HUES6 (cell line): ENCODE measurements around the gene POP4.

Experiments
- H3K27ac ChIP-seq: 2 replicates; pipeline ENCODE4 v1.7.0; 2013; ENCODE audit warnings: low read depth, mild to moderate bottlenecking, low read length, inconsistent platforms
- H3K27me3 ChIP-seq: 2 replicates; pipeline ENCODE4 v1.6.1; 2013; ENCODE audit warnings: low read length; ENCODE audit not compliant: control insufficient read depth, insufficient read depth
- H3K36me3 ChIP-seq: 2 replicates; pipeline ENCODE4 v1.6.1; 2013; ENCODE audit warnings: low read length; ENCODE audit not compliant: control insufficient read depth, insufficient read depth
- H3K4me1 ChIP-seq: 2 replicates; pipeline ENCODE4 v1.6.1; 2013; ENCODE audit warnings: low read length; ENCODE audit not compliant: control insufficient read depth, insufficient read depth
- H3K4me3 ChIP-seq: 2 replicates; pipeline ENCODE4 v1.5.1; 2013; ENCODE audit warnings: low read depth, low read length
- H3K9ac ChIP-seq: one replicate; pipeline ENCODE4 v1.6.1; 2013; ENCODE audit warnings: mild to moderate bottlenecking, low read length
- H3K9me3 ChIP-seq: 2 replicates; pipeline ENCODE4 v1.6.1; 2013; ENCODE audit warnings: low read depth, low read length; ENCODE audit not compliant: control insufficient read depth, insufficient read depth

The POP4 gene

DNA sequence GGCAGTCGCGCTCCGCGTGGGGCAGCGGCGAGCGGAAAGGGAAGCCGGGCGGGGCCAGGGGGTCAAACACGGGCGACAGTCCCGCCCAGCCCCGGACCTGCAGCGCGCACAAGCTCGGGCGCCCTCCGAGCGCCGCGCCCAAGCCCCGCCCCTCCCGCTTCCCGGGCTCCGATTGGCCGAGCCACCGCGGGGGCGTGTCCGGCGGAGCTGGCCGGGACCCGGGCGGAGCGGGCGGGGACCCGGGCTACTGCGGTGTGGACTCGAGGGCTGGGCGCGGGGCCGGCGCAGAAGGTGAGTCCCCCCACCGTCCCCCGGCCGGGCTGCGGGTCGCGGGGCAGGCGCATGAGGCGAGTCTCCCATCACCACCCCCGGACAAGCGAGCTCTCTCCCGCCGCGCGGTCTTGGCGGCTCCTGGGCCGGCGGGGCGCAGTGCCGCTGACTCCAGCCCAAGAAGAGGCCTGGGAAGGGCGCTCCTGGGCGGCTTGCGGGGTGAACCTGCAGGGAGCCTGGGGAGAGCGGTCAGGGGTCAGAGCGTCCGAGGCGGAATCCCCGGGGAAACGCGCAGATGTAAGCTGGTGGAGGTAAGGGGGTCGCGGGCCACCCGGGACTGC is 59.2 kb downstream of the POP4 start, which contains the start of gene PLEKHF1:
Gene PLEKHF1 (plus strand): TSS at position 247 of the 611 bp plus-strand sequence. CDS start 8,379 bp downstream, outside the sequence.
- Histone ChIP-seq H3K9ac (peak within 1 kb of the TSS; percentile 18), H3K4me3 (peak within 1 kb of the TSS; percentile 82), H3K4me1 (peaks cover 38% of the 10 kb centered on the region), H3K27ac (no peak within 1 kb of the TSS), H3K36me3 (no peaks in the 10 kb centered on the region), H3K9me3 (no peaks in the 10 kb centered on the region), H3K27me3 (0 out of 2 replicates have a peak, but pooled peaks cover 4% of the 10 kb centered on the region)

- Histone ChIP-seq H3K4me3 (peak overlapping the region; percentile 82), H3K27ac (no peak overlapping the region), H3K9ac (peak overlapping the region; percentile 18), H3K27me3 (0 out of 2 replicates have a peak, but pooled peaks cover 4% of the 10 kb centered on the region), H3K9me3 (no peaks in the 10 kb centered on the region), H3K36me3 (no peaks in the 10 kb centered on the region), H3K4me1 (peaks cover 38% of the 10 kb centered on the region)
These were observed 59.9 kb downstream of the POP4 start for GRCh38 chr19:29665826-29666577.
